Measurements from ENCODE around the gene F13B.

DNA sequence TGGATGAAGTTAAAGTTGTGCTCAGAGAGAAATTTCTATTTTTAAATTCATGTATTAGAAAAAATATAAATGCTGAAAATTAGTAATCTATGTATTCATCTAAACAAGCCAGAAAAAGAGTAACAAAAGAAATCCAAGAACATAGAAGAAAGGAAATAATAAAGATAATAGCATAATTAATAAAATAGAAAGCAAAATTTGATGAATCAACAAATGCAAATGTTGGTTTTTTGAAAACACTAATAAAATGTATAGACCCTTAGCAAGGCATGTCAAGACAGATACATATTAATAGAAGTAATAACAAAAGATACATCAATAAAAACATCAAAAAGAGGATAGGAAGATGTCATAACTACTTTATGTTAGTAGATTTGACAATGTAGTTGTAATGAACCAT lies 18.0 kb downstream of the F13B start:
- TF ChIP-seq POLR2A (IDR thresholded peaks at IDR 0.05) (no peak), EP300 (IDR thresholded peaks at IDR 0.05) (no peak)

Measured in tibial nerve (tissue), 3 donors.